Chondrocyte (in vitro differentiated cells): ENCODE results near the gene RHBDD3. TPM values are rescaled to one million over a fixed set of nuclear protein-coding genes. Genes with fewer than 3 reads are reported as not detected.
A peak's percentile ranks its signal among the peaks of the same experiment; 100 is the strongest.

Experiments used
- DNase-seq: peaks from one replicate; pipeline ENCODE4 v3.0.0; 2021; ENCODE audit warnings: mixed read lengths, low spot score
- H3K27ac Mint-ChIP-seq: one replicate; pipeline ENCODE4 v1.8.0; 2021; ENCODE audit warnings: mild to moderate bottlenecking, moderate library complexity, mixed read lengths; ENCODE audit not compliant: unreplicated experiment
- H3K27me3 Mint-ChIP-seq: 2 replicates; pipeline ENCODE4 v1.8.0; 2021; ENCODE audit warnings: low read depth, mixed read lengths
- H3K36me3 Mint-ChIP-seq: 2 replicates; pipeline ENCODE4 v1.8.0; 2021; ENCODE audit warnings: low read depth, mixed read lengths
- H3K4me1 Mint-ChIP-seq: 2 replicates; pipeline ENCODE4 v1.8.0; 2021; ENCODE audit warnings: low read depth, mild to moderate bottlenecking, mixed read lengths
- H3K4me3 Mint-ChIP-seq: one replicate; pipeline ENCODE4 v1.8.0; 2021; ENCODE audit warnings: mild to moderate bottlenecking, moderate library complexity, mixed read lengths; ENCODE audit not compliant: unreplicated experiment
- H3K9me3 Mint-ChIP-seq: 2 replicates; pipeline ENCODE4 v1.8.0; 2021; ENCODE audit warnings: low read depth, mixed read lengths
- CTCF ChIP-seq: fragments of 200-600 bp; sonication (generic); IDR thresholded peaks from 2 replicates; pipeline ENCODE4 v1.5.0; 2021; ENCODE audit warnings: antibody characterized with exemption, mild to moderate bottlenecking, moderate library complexity
- total RNA-seq: library from RNA; stranded (reverse); gene quantifications from 3 replicates; pipeline ENCODE4 v1.2.1, GENCODE V29; 2021

The RHBDD3 gene
- total RNA-seq, 1 donor from 2014 or later, result 29.5 TPM

GRCh38 chr22:29302402-29302680 lies 34.6 kb upstream of the RHBDD3 start:
- Mint-ChIP-seq H3K9me3 (no peaks in the 10 kb centered on the region), H3K36me3 (peaks cover 28% of the 10 kb centered on the region), H3K4me1 (peaks cover 8% of the 10 kb centered on the region), H3K27ac (peak overlapping the region; percentile 12), H3K27me3 (no peaks in the 10 kb centered on the region), H3K4me3 (no peak overlapping the region)
- no peak for TF ChIP-seq CTCF
- DNase-seq, result no peak

- H3K27ac Mint-ChIP-seq, result peak overlapping the region; percentile 36
Observed at GRCh38 chr22:29301716-29302401, 34.1 kb upstream of the RHBDD3 start.

GRCh38 chr22:29300807-29301601 lies 33.2 kb upstream of the RHBDD3 start:
- no peaks in the 10 kb centered on the region for H3K9me3 Mint-ChIP-seq
- no peaks in the 10 kb centered on the region for H3K27me3 Mint-ChIP-seq
- H3K36me3 Mint-ChIP-seq, result peaks cover 35% of the 10 kb centered on the region
- no peak for TF ChIP-seq CTCF
- peaks cover 7% of the 10 kb centered on the region for H3K4me1 Mint-ChIP-seq
- H3K27ac Mint-ChIP-seq, result peak overlapping the region; percentile 43
- no peak overlapping the region for H3K4me3 Mint-ChIP-seq
- DNase-seq, result no peak

More at GRCh38 chr22:29301716-29302401, 34.1 kb upstream of the RHBDD3 start:
- TF ChIP-seq CTCF, result no peak
- Mint-ChIP-seq H3K4me1 (peaks cover 8% of the 10 kb centered on the region), H3K9me3 (no peaks in the 10 kb centered on the region), H3K4me3 (no peak overlapping the region), H3K36me3 (peaks cover 30% of the 10 kb centered on the region), H3K27me3 (no peaks in the 10 kb centered on the region)
- DNase-seq, result no peak

GRCh38 chr22:29300467-29300806 lies 32.7 kb upstream of the RHBDD3 start:
- no peak for TF ChIP-seq CTCF
- Mint-ChIP-seq H3K36me3 (peaks cover 38% of the 10 kb centered on the region), H3K4me1 (peaks cover 5% of the 10 kb centered on the region), H3K4me3 (no peak overlapping the region), H3K9me3 (no peaks in the 10 kb centered on the region), H3K27ac (peak overlapping the region; percentile 54), H3K27me3 (no peaks in the 10 kb centered on the region)
- DNase-seq, result no peak

- H3K27me3 Mint-ChIP-seq, result no peaks in the 10 kb centered on the region
- H3K9me3 Mint-ChIP-seq, result no peaks in the 10 kb centered on the region
- no peak for TF ChIP-seq CTCF
- H3K4me1 Mint-ChIP-seq, result peaks cover 5% of the 10 kb centered on the region
- H3K36me3 Mint-ChIP-seq, result peaks cover 38% of the 10 kb centered on the region
- H3K4me3 Mint-ChIP-seq, result no peak overlapping the region
- no peak for DNase-seq
- peak overlapping the region; percentile 32 for H3K27ac Mint-ChIP-seq
Observed at GRCh38 chr22:29299136-29299900, 31.5 kb upstream of the RHBDD3 start.
